ENCODE data around the gene CARNS1.
"Not testable (repeated sequence)": the region's sequence is repeated elsewhere in the genome, so short reads cannot be mapped to it uniquely, and the experiment has no call there.

Gene CARNS1

GRCh38 chr11:67464411-67465188 is 49.1 kb downstream of the CARNS1 start:
- peaks cover 20% of the 10 kb centered on the region for H3K4me1 ChIP-seq (ENCODE audit: insufficient read depth, low read length)

GRCh38 chr11:67465189-67465510 is 49.7 kb downstream of the CARNS1 start:
- Histone ChIP-seq H2AFZ (ENCODE audit: low read depth, low read length) (no peak overlapping the region), H3K27me3 (ENCODE audit: insufficient read depth, low read length) (no peaks in the 10 kb centered on the region), H3K4me3 (ENCODE audit: low read length) (peak overlapping the region; percentile 49), H3K4me1 (ENCODE audit: insufficient read depth, low read length) (peaks cover 20% of the 10 kb centered on the region), H3K36me3 (ENCODE audit: insufficient read depth, low read length) (no peaks in the 10 kb centered on the region), H3K9me3 (ENCODE audit: low read length) (no peaks in the 10 kb centered on the region)

More at GRCh38 chr11:67464411-67465188, 49.1 kb downstream of the CARNS1 start:
- Histone ChIP-seq H3K36me3 (ENCODE audit: insufficient read depth, low read length) (no peaks in the 10 kb centered on the region), H3K27me3 (ENCODE audit: insufficient read depth, low read length) (no peaks in the 10 kb centered on the region), H3K4me3 (ENCODE audit: low read length) (peak overlapping the region; percentile 49), H3K9me3 (ENCODE audit: low read length) (no peaks in the 10 kb centered on the region), H2AFZ (ENCODE audit: low read depth, low read length) (no peak overlapping the region)

- peaks cover 20% of the 10 kb centered on the region for H3K4me1 ChIP-seq (ENCODE audit: insufficient read depth, low read length)
- H3K36me3 ChIP-seq (ENCODE audit: insufficient read depth, low read length); H3K27me3 ChIP-seq (ENCODE audit: insufficient read depth, low read length); H3K9me3 ChIP-seq (ENCODE audit: low read length); H2AFZ ChIP-seq (ENCODE audit: low read depth, low read length): not testable (repeated sequence)
- H3K4me3 ChIP-seq (ENCODE audit: low read length) = peak overlapping the region; percentile 49
These were observed 50.1 kb downstream of the CARNS1 start for GRCh38 chr11:67465530-67465929.

GRCh38 chr11:67466367-67466766 is 50.9 kb downstream of the CARNS1 start:
- H3K36me3 ChIP-seq (ENCODE audit: insufficient read depth, low read length) = no peaks in the 10 kb centered on the region
- H3K9me3 ChIP-seq (ENCODE audit: low read length) = no peaks in the 10 kb centered on the region
- H3K4me1 ChIP-seq (ENCODE audit: insufficient read depth, low read length) = peaks cover 20% of the 10 kb centered on the region
- H3K4me3 ChIP-seq (ENCODE audit: low read length) = no peak overlapping the region
- H2AFZ ChIP-seq (ENCODE audit: low read depth, low read length) = no peak overlapping the region
- H3K27me3 ChIP-seq (ENCODE audit: insufficient read depth, low read length) = no peaks in the 10 kb centered on the region

DNA sequence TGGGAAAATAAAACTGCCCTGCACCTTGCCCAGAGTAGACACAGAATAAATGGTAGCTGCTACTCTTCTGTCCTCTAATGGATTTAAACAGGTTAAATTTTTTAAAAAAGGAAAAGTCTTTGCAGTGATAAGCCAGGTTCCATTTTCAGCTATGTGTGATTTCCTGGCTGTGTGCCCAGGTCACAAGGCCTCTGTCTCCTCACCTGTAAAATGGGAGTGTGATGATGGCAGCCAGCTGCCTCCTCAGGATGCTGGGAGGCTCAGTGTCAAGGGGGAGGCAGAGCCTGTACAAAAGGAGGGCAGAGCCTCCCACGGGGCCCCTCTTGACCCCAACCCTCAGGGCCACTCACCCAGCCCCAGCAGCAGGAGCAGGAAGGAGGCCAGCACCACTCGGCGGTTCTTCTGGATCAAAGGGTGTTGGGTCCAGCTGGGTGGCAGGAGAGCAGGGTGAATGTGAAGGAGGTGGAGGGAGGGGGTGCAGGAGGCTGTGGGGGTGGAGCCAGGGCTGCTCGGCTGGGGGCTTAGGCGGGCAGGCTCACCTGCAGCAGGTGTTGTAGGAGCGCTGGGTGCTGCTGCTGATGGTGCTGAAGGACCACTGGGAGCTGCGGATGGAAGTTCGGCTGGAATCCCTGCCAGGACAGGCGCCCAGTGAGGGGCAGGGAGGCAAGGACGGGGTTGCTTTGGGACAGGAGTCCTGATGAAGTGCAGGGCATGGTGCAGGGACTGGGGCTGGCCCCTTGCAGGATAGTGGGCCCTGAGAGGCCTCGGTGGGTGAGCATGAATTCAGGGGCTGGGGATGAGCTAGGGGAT is 51.7 kb downstream of the CARNS1 start:
- Histone ChIP-seq H3K4me1 (ENCODE audit: insufficient read depth, low read length) (peaks cover 20% of the 10 kb centered on the region), H2AFZ (ENCODE audit: low read depth, low read length) (no peak overlapping the region), H3K36me3 (ENCODE audit: insufficient read depth, low read length) (no peaks in the 10 kb centered on the region), H3K9me3 (ENCODE audit: low read length) (no peaks in the 10 kb centered on the region), H3K27me3 (ENCODE audit: insufficient read depth, low read length) (no peaks in the 10 kb centered on the region), H3K4me3 (ENCODE audit: low read length) (no peak overlapping the region)

- Histone ChIP-seq H3K4me1 (ENCODE audit: insufficient read depth, low read length) (peaks cover 20% of the 10 kb centered on the region), H3K4me3 (ENCODE audit: low read length) (peak overlapping the region; percentile 86), H3K36me3 (ENCODE audit: insufficient read depth, low read length) (no peaks in the 10 kb centered on the region), H3K9me3 (ENCODE audit: low read length) (no peaks in the 10 kb centered on the region), H2AFZ (ENCODE audit: low read depth, low read length) (no peak overlapping the region), H3K27me3 (ENCODE audit: insufficient read depth, low read length) (no peaks in the 10 kb centered on the region)
These were observed 52.6 kb downstream of the CARNS1 start for GRCh38 chr11:67468056-67468455.

GRCh38 chr11:67468456-67468758 is 52.9 kb downstream of the CARNS1 start:
- no peaks in the 10 kb centered on the region for H3K27me3 ChIP-seq (ENCODE audit: insufficient read depth, low read length)
- H3K36me3 ChIP-seq (ENCODE audit: insufficient read depth, low read length) = no peaks in the 10 kb centered on the region
- no peak overlapping the region for H2AFZ ChIP-seq (ENCODE audit: low read depth, low read length)
- no peaks in the 10 kb centered on the region for H3K9me3 ChIP-seq (ENCODE audit: low read length)
- peak overlapping the region; percentile 86 for H3K4me3 ChIP-seq (ENCODE audit: low read length)
- H3K4me1 ChIP-seq (ENCODE audit: insufficient read depth, low read length) = peaks cover 20% of the 10 kb centered on the region

GRCh38 chr11:67468759-67469507 is 53.5 kb downstream of the CARNS1 start, which contains the start of gene TMEM134:
Gene TMEM134 (minus strand): TSS chr11:67469251. CDS start chr11:67469192, 59 bp downstream.
- peak within 1 kb of the TSS; percentile 48 for H2AFZ ChIP-seq (ENCODE audit: low read depth, low read length)
- H3K4me1 ChIP-seq (ENCODE audit: insufficient read depth, low read length) = peaks cover 18% of the 10 kb centered on the region
- H3K27me3 ChIP-seq (ENCODE audit: insufficient read depth, low read length) = no peaks in the 10 kb centered on the region
- H3K4me3 ChIP-seq (ENCODE audit: low read length) = peak within 1 kb of the TSS; percentile 86
- H3K36me3 ChIP-seq (ENCODE audit: insufficient read depth, low read length) = no peaks in the 10 kb centered on the region
- no peaks in the 10 kb centered on the region for H3K9me3 ChIP-seq (ENCODE audit: low read length)

DNA sequence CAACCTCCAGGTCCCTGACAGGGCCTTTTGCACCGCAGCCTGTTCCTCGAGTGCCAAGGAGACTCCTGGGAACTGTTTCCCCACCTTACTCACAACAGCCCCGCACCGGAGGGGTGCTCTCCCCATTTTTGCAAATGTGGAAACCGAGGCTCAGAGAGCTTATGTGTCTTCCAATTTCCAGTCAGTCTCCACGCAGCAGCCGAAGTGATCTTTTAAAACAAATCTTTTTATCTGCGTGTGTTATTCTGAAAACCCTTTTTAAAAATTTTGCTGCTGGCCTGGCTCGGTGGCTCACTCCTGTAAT is 54.0 kb downstream of the CARNS1 start:
- H3K27me3 ChIP-seq (ENCODE audit: insufficient read depth, low read length) = no peaks in the 10 kb centered on the region
- peaks cover 15% of the 10 kb centered on the region for H3K4me1 ChIP-seq (ENCODE audit: insufficient read depth, low read length)
- H3K9me3 ChIP-seq (ENCODE audit: low read length) = no peaks in the 10 kb centered on the region
- H3K4me3 ChIP-seq (ENCODE audit: low read length) = peak overlapping the region; percentile 51
- H3K36me3 ChIP-seq (ENCODE audit: insufficient read depth, low read length) = no peaks in the 10 kb centered on the region
- H2AFZ ChIP-seq (ENCODE audit: low read depth, low read length) = peak overlapping the region; percentile 48

DNA sequence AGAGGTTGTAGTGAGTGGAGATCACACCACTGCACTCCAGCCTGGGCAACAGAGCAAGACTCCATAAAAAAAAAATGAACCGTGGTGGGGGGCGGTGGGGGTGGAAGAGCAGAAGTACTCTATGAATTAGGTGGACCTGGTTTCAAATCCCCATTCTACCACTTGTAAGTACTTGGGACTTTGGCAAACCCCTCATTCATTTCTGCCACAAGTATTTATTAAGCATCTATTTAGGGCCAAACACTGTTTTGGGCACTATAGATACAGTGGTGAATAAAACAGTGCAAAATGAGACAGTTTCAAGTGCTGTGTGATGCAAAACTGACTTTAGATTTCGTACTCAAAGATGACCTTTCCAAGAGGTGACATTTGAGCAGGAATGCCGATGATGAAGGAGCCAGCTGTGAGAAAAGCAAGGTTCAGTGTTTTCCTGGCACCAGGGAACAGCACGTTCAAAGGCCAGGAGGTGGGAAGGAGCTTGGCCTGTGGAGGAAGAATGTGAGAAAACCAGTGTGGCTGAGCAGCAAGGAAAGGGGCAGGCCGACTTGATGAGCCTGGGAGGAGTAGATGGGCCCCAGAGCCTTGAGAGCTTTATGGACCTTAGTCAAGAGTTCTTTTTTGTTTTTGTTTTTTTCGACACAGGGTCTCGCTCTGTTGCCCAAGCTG is 55.0 kb downstream of the CARNS1 start:
- Histone ChIP-seq H2AFZ (ENCODE audit: low read depth, low read length) (no peak overlapping the region), H3K4me1 (ENCODE audit: insufficient read depth, low read length) (peaks cover 15% of the 10 kb centered on the region), H3K27me3 (ENCODE audit: insufficient read depth, low read length) (no peaks in the 10 kb centered on the region), H3K36me3 (ENCODE audit: insufficient read depth, low read length) (no peaks in the 10 kb centered on the region), H3K9me3 (ENCODE audit: low read length) (no peaks in the 10 kb centered on the region), H3K4me3 (ENCODE audit: low read length) (no peak overlapping the region)

DNA sequence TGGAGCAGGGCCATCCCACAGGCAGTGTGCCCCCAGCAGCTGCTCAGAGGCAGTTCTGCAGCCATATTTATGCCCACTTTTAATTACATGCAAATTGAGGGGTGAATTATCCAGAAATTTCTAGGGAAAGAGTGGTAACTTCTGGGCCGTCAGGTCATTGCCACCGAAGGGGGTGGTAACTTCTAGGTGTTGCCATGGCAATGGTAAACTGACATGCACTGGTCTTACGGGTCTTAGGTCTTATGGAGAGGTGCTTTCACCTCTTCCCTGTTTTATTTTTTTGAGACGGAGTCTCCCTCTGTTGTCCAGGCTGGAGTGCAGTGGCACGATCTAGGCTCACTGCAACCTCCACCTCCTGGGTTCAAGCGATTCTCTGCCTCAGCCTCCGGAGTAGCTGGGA is 57.4 kb downstream of the CARNS1 start:
- H3K9me3 ChIP-seq (ENCODE audit: low read length) = no peaks in the 10 kb centered on the region
- no peak overlapping the region for H2AFZ ChIP-seq (ENCODE audit: low read depth, low read length)
- no peaks in the 10 kb centered on the region for H3K27me3 ChIP-seq (ENCODE audit: insufficient read depth, low read length)
- H3K36me3 ChIP-seq (ENCODE audit: insufficient read depth, low read length) = no peaks in the 10 kb centered on the region
- no peak overlapping the region for H3K4me3 ChIP-seq (ENCODE audit: low read length)
- peaks cover 9% of the 10 kb centered on the region for H3K4me1 ChIP-seq (ENCODE audit: insufficient read depth, low read length)
